Measurements from ENCODE around the gene STK39. TPM values are rescaled to one million over a fixed set of nuclear protein-coding genes. Genes with fewer than 3 reads are reported as not detected.

STK39 gene
- total RNA-seq, 4 donors from 2014 or later = 8.9 to 28.3 (median 14.5) TPM

GRCh38 chr2:168137510-168138180 is 109.8 kb downstream of the STK39 start:
- 85 to 91% methylated on average over 3 of the region's 3 CpGs for WGBS, 2 donors
- H3K4me3 ChIP-seq (ENCODE audit: low read depth, poor library complexity, severe bottlenecking) = no peak overlapping the region
- no peak for DNase-seq (ENCODE audit: low spot score in 2 of 2)
- no peak for TF ChIP-seq CTCF (IDR thresholded peaks at IDR 0.05)
- no peak for TF ChIP-seq POLR2A (IDR thresholded peaks at IDR 0.05)
- intact Hi-C loops (cut with DNase I; ENCODE audit: low total_unique reads) = no loop called here

- TF ChIP-seq POLR2A (IDR thresholded peaks at IDR 0.05) (no peak), CTCF (IDR thresholded peaks at IDR 0.05) (no peak)
- WGBS, 2 donors = 16 to 25% methylated on average over 2 of the region's 2 CpGs
- no peak overlapping the region for H3K4me3 ChIP-seq (ENCODE audit: low read depth, poor library complexity, severe bottlenecking)
- intact Hi-C loops (cut with DNase I; ENCODE audit: low total_unique reads) = no loop called here
- no peak for DNase-seq (ENCODE audit: low spot score in 2 of 2)
Measured at GRCh38 chr2:168136392-168136977, 110.9 kb downstream of the STK39 start.

- TF ChIP-seq POLR2A (IDR thresholded peaks at IDR 0.05) = no peak
- TF ChIP-seq CTCF (IDR thresholded peaks at IDR 0.05) = no peak
- intact Hi-C loops (cut with DNase I; ENCODE audit: low total_unique reads) = no loop called here
- WGBS, 2 donors = 74 to 97% methylated on average over 4 of the region's 4 CpGs
- H3K4me3 ChIP-seq (ENCODE audit: low read depth, poor library complexity, severe bottlenecking) = no peak overlapping the region
- DNase-seq (ENCODE audit: low spot score in 2 of 2) = no peak
Measured at GRCh38 chr2:168135630-168136029, 111.8 kb downstream of the STK39 start.

GRCh38 chr2:168135121-168135520 is 112.3 kb downstream of the STK39 start:
- TF ChIP-seq CTCF (IDR thresholded peaks at IDR 0.05) (no peak), POLR2A (IDR thresholded peaks at IDR 0.05) (no peak)
- WGBS, 2 donors = 80 to 95% methylated on average over 2 of the region's 2 CpGs
- intact Hi-C loops (cut with DNase I; ENCODE audit: low total_unique reads) = no loop called here
- no peak overlapping the region for H3K4me3 ChIP-seq (ENCODE audit: low read depth, poor library complexity, severe bottlenecking)
- DNase-seq (ENCODE audit: low spot score in 2 of 2) = no peak

- H3K4me3 ChIP-seq (ENCODE audit: low read depth, poor library complexity, severe bottlenecking) = no peak overlapping the region
- WGBS, 2 donors = 91 to 94% methylated on average over 5 of the region's 5 CpGs
- no peak for DNase-seq (ENCODE audit: low spot score in 2 of 2)
- intact Hi-C loops (cut with DNase I; ENCODE audit: low total_unique reads) = no loop called here
- TF ChIP-seq POLR2A (IDR thresholded peaks at IDR 0.05) (no peak), CTCF (IDR thresholded peaks at IDR 0.05) (no peak)
Measured at GRCh38 chr2:168134485-168134884, 112.9 kb downstream of the STK39 start.

Measured in lower leg skin (tissue), 4 donors.